SU-DHL-6 (cell line): ENCODE results near the gene UBTF.

Source experiments
- CTCF ChIP-seq: fragments of 200-600 bp; sonication (generic); IDR thresholded peaks from one replicate; pipeline ENCODE4 v1.5.1; 2017; ENCODE audit warnings: antibody characterized with exemption, mild to moderate bottlenecking, low read length, moderate library complexity; ENCODE audit not compliant: insufficient read depth, poor library complexity, severe bottlenecking
- EZH2phosphoT487 ChIP-seq: fragments of 200-600 bp; sonication (generic), shearing (Covaris generic); conservative IDR thresholded peaks from 2 replicates; pipeline ENCODE4 v1.6.1; 2018; ENCODE audit warnings: mild to moderate bottlenecking, antibody characterized with exemption, low read length, moderate library complexity, mixed read lengths

- no peak for TF ChIP-seq CTCF
- no peak for TF ChIP-seq EZH2phosphoT487
Observed at GRCh38 chr17:44191941-44192496, 27.5 kb downstream of the UBTF start.
